GM21381 (cell line): ENCODE measurements around the gene COQ8B.
A peak's percentile ranks its signal among the peaks of the same experiment; 100 is the strongest.

Experiments used
- ATAC-seq: cut with Tn5 transposase; IDR thresholded peaks from one replicate; pipeline ENCODE4 v1.9.1; 2021; ENCODE audit warnings: mild to moderate bottlenecking, moderate library complexity; ENCODE audit not compliant: unreplicated experiment

COQ8B gene

GRCh38 chr19:40693150-40693788, 23.4 kb downstream of the COQ8B start:
- no peak for ATAC-seq

DNA sequence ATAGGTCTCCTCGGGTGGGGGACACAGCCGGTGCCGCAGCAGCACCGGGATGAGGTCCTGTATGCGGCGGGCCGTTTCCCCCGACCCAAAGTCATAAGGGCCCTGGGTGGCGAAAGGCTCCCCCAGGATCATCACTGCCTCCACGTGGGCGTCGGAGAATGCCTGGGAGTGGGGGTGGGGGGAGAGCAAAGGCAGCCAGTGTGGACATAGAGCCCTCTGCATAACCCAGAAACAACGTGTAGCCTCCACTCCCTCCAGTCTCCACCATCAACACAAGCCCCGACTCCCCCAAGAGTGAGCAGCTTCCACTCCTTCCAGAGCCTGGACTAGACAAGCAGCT, 24.5 kb downstream of the COQ8B start:
- ATAC-seq: no peak

- no peak for ATAC-seq
These were observed 25.1 kb downstream of the COQ8B start for GRCh38 chr19:40691421-40692211.

DNA sequence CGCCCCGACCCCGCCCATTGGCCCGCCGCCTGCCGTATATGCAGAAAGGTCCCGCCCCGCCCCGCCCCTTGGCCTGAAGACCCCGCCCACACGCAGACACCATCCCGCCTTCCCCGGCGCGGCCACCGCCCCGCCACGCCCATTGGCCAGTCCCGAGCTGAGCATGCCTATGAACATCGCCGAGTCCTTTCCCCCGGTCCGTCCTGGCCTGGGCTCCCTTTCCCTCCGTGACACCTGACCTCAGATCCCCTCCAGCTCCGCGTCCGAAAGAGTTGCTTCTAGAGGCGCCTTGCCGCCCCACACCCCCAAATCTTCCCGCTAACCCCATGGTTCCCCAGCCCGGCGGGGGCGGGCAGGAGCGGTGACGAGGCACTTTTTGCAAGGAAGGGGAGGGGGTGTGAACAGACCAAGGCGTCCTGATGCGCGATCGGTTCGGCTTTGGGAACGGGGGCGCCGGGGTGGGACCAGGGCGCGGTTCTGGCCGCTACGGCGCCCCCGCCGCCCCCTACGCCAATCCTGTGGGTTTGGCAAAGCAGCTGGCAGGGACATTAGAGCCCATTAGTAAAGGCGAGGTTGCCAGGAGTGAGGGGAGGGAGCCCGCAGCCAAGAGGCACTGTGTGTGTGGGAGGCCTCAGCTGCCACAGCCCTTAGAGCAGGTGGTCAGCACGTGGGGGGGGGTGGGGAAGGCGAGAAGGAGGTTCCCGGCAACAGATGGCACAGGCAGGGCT, 25.8 kb downstream of the COQ8B start:
- peak; percentile 53 for ATAC-seq

GRCh38 chr19:40690050-40690692, 26.5 kb downstream of the COQ8B start, which contains the start of gene NUMBL:
Gene NUMBL, minus strand, starts transcription at chr19:40690651. Its CDS starts 168 bp downstream, at chr19:40690483.
- ATAC-seq: no peak

- no peak for ATAC-seq
These were observed 27.2 kb downstream of the COQ8B start for GRCh38 chr19:40689339-40690049.

- ATAC-seq: no peak
These were observed 27.7 kb downstream of the COQ8B start for GRCh38 chr19:40688987-40689338.

- no peak for ATAC-seq
These were observed 28.4 kb downstream of the COQ8B start for GRCh38 chr19:40688309-40688708.

GRCh38 chr19:40687525-40688016, 29.1 kb downstream of the COQ8B start:
- no peak for ATAC-seq

- ATAC-seq: no peak
These were observed 29.7 kb downstream of the COQ8B start for GRCh38 chr19:40686882-40687524.

DNA sequence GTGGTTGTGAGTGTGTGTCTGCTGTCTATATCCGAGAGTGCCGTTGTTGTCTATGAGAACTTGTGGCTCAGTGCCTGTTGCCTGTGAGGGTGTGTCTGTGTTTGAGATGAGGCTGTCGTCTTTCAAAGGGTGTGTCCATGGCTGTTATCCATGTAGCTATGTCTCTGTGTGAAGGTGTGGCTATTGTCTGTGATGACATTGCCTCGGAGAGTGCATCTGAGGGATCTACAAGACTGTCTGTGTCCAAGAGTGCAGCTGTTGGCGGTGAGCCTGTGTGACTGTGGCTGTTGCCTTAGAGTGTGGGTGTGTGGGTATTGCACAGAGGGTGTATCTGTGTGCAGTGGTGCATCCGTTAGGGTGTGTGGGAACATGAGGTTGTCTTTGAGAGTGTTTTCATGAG, 31.1 kb downstream of the COQ8B start:
- ATAC-seq: no peak

DNA sequence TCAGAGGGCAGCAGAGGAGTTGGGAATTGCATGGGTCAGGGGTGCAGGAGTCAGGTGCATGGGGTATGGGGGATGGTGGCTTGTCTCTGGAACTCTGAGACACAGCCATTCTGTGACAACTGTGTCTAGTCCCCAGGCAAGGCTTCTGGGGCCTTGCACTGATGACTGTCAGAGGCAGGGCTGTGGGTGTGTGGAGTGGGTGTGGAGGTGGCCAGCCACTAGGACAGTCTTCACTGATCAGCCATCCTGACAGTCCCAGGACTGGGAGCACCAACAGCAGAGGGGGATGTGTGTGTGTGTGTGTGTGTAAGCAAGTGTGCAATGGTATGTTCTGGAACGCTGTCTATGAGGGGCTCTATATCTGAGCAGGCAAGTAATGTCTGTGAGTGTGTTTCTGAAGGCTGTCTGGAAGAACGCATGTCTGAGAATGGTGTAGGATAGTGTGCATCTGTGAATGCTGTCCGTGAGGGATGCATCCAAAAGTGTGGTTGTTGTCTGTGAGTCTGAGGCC, 31.6 kb downstream of the COQ8B start:
- ATAC-seq: no peak

DNA sequence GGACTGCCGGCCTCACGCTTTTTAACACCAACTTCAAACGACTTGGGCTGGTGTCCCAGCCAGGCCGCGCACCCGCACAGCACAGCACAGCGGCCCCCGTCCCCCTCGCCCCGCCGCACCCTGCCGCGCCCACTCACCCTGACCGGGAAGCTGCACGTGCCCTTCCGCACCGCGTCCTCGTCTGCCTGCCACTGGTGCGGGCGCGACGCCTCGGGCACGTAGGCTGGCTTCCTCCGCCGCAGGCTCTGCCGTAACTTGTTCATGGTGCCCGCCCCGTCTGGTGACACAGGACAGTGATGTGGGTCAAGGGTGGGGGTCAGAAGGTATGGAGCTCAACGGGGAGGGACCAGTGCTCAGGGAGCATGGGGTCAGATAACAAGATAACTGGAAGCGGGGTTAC, 32.4 kb downstream of the COQ8B start:
- ATAC-seq: no peak

- ATAC-seq: no peak
These were observed 33.2 kb downstream of the COQ8B start for GRCh38 chr19:40683437-40683836.

GRCh38 chr19:40682431-40682964, 34.2 kb downstream of the COQ8B start:
- ATAC-seq: no peak

- no peak for ATAC-seq
These were observed 35.6 kb downstream of the COQ8B start for GRCh38 chr19:40681039-40681438.

DNA sequence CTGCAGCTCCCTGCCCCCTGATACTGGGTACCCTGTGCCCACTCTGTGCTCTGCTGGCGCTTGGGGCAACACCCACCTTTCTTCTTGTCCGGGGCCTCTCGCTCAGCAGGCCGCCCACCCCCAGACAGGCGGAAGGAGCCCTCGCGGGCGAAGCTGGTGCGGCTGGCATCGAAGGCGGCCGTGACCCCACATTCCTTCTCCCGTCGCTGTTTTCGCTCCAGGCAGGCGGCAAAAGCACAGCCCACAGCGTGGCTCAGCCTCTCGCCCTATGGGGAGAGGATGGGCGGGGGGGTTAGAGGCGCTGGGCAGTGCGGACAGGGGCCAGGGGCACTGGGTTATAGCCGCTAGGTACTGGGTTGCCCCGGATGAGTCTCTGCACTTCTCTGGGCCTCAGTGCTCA, 39.5 kb downstream of the COQ8B start:
- no peak for ATAC-seq

DNA sequence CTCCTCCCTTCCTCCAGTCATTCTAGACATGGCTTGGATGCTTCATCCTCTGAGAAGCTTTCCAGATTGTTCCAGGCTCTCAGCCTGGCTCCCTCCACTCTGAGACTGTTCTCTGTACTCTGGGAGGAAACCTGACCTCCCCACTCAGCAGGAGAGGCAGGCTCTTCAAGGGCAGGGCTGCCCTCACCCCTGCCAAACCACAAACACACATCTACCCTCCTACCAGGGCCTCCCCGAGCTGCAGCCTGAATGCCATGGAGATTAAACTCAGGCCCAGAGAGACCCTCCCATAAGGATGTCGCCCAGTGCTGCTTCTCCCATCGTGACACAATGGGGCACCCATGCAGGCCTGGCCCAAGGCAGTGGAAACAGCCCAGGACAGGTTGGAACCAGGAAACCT, 42.4 kb downstream of the COQ8B start:
- ATAC-seq: no peak

- no peak for ATAC-seq
These were observed 43.3 kb downstream of the COQ8B start for GRCh38 chr19:40673397-40673796.
